WERI-Rb-1 (cell line): ENCODE results near the gene SERTAD1.
A peak's percentile ranks its signal among the peaks of the same experiment; 100 is the strongest.

ENCODE experiments used
- DNase-seq: peaks from one replicate; pipeline ENCODE4 v3.0.0-alpha.2; 2020
- H3K27ac ChIP-seq: fragments of 250-450 bp; sonication (Bioruptor Pico); 2 replicates; pipeline ENCODE4 v1.5.1; 2020; ENCODE audit warnings: mild to moderate bottlenecking, moderate library complexity
- H3K27me3 ChIP-seq: fragments of 250-450 bp; sonication (Bioruptor Pico); 2 replicates; pipeline ENCODE4 v1.5.1; 2021; ENCODE audit warnings: mild to moderate bottlenecking, low read depth, moderate library complexity; ENCODE audit not compliant: insufficient read depth, severe bottlenecking
- H3K36me3 ChIP-seq: fragments of 250-450 bp; sonication (Bioruptor Pico); 2 replicates; pipeline ENCODE4 v1.5.1; 2020; ENCODE audit warnings: mild to moderate bottlenecking, moderate library complexity
- H3K4me3 ChIP-seq: 2 replicates; pipeline ENCODE4 v1.5.1; 2011; ENCODE audit warnings: low read depth, mild to moderate bottlenecking, control low read depth, low read length
- H3K9me3 ChIP-seq: fragments of 250-450 bp; sonication (Bioruptor Pico); 2 replicates; pipeline ENCODE4 v1.5.1; 2021; ENCODE audit warnings: mild to moderate bottlenecking, moderate library complexity; ENCODE audit not compliant: severe bottlenecking
- TF ChIP-seq, protein P1 (sequence below): IDR thresholded peaks from 2 replicates; pipeline ENCODE4 v1.5.1; 2011; ENCODE audit warnings: low read depth, mild to moderate bottlenecking, control low read depth, inconsistent platforms, low read length

SERTAD1 gene

DNA sequence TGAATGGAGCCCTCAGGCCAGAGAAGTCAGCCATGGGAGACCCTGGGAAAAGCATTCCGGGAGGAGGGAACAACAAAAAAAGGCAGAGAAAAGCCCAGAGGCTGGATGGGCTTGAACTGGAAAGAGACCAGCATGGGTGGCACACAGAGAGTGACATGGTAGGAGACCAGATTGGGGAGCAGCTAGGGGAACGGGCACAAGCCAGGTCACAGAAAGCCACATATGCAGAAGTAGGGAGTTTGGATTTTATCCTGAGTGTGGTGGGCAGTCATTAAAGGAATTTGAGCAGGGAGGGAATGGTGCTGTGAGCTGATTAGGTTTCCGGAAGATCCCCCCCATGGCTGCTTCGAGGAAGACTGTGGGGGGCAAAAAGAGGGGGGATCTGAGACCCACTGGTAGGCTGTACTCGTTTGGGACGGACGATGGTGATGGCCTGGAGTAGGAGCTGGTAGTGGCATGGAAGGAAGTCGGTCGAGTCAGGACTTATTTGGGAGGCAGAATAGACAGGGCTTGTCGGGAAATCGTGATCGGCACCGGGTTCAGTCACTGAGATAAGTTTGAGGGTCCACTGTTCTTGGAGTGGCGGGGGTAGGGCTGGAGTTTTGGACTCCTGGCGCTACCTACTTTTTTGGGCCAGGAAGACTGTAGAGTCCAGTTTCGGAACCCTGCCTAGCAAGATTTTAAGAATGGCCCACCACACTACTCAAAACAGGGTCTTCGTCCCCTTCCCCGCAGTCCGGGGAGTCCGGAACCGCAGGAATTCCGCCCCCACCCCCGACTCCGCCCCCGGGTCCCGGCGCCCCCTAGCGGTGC is 949 bp downstream of the SERTAD1 start:
- H3K27ac ChIP-seq, result peak overlapping the region; percentile 95
- TF ChIP-seq, protein P1, sequence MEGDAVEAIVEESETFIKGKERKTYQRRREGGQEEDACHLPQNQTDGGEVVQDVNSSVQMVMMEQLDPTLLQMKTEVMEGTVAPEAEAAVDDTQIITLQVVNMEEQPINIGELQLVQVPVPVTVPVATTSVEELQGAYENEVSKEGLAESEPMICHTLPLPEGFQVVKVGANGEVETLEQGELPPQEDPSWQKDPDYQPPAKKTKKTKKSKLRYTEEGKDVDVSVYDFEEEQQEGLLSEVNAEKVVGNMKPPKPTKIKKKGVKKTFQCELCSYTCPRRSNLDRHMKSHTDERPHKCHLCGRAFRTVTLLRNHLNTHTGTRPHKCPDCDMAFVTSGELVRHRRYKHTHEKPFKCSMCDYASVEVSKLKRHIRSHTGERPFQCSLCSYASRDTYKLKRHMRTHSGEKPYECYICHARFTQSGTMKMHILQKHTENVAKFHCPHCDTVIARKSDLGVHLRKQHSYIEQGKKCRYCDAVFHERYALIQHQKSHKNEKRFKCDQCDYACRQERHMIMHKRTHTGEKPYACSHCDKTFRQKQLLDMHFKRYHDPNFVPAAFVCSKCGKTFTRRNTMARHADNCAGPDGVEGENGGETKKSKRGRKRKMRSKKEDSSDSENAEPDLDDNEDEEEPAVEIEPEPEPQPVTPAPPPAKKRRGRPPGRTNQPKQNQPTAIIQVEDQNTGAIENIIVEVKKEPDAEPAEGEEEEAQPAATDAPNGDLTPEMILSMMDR, result no peak
- no peak for DNase-seq
- H3K27me3 ChIP-seq, result no peaks in the 10 kb centered on the region
- H3K36me3 ChIP-seq, result 0 out of 2 replicates have a peak, but pooled peaks cover 3% of the 10 kb centered on the region
- H3K4me3 ChIP-seq, result peak overlapping the region; percentile 88
- H3K9me3 ChIP-seq, result no peaks in the 10 kb centered on the region

DNA sequence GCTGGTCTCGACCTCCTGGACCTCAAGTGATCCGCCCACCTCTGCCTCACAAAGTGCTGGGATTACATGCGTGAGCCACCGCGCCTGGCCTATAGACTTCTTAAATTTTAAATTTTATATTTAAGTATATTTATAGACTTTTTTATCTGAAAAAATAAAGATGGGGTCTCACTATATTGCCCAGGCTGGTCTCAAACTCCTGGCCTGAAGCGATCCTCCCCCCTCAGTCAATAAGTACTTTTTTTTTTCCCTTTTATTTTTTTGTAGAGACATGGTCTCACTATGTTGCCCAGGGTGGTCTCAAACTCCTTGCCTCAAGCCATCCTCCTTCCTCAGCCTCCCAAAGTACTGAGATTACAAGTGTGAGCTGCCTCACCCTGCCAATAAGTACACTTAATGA is 1.9 kb downstream of the SERTAD1 start:
- Histone ChIP-seq H3K9me3 (no peaks in the 10 kb centered on the region), H3K4me3 (no peak overlapping the region), H3K27me3 (no peaks in the 10 kb centered on the region), H3K36me3 (0 out of 2 replicates have a peak, but pooled peaks cover 3% of the 10 kb centered on the region), H3K27ac (no peak overlapping the region)
- no peak for DNase-seq
- TF ChIP-seq, protein P1, result no peak

DNA sequence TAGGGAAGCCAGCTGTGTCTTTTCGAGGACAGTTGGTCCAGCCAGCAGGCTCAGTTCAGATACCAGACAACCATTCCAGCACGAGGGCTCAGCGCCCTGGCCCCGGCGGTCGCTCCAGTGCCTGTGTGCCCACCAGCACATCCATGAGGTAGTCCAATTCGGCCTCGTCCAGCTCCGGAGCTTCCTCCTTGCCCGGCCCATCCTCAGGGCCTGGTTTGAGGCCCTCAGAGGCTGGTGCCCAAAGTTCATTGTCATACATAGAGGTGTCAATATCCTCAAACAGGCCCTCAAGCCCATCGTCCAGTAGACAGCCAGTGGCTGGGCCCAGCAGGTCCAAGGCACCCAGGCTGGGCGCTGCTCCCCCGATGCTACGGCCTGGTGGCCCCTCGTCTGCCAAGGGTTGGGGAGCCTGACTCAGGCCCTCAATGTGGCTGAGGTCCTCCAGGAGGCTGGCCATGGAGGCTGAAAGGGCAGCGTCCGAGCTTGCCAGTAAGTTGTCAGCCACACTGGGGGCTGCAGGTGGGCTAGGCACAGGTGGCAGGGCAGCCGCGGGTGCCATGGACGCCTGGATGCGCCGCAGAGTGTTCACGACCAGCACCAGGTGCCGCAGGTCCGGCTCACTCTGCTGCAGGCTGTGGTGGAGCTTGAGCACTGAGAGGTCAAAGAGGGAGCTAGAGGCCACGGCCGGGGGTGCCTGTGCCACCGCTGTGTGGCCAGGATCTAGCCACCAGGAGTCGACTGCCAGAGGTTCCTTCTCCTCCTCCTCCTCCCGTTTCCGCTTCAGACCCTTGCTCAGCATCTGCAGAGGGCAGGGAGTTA is 2.8 kb downstream of the SERTAD1 start:
- 0 out of 2 replicates have a peak, but pooled peaks cover 3% of the 10 kb centered on the region for H3K36me3 ChIP-seq
- no peaks in the 10 kb centered on the region for H3K27me3 ChIP-seq
- H3K9me3 ChIP-seq, result no peaks in the 10 kb centered on the region
- no peak overlapping the region for H3K27ac ChIP-seq
- TF ChIP-seq, protein P1, result no peak
- no peak overlapping the region for H3K4me3 ChIP-seq
- no peak for DNase-seq

DNA sequence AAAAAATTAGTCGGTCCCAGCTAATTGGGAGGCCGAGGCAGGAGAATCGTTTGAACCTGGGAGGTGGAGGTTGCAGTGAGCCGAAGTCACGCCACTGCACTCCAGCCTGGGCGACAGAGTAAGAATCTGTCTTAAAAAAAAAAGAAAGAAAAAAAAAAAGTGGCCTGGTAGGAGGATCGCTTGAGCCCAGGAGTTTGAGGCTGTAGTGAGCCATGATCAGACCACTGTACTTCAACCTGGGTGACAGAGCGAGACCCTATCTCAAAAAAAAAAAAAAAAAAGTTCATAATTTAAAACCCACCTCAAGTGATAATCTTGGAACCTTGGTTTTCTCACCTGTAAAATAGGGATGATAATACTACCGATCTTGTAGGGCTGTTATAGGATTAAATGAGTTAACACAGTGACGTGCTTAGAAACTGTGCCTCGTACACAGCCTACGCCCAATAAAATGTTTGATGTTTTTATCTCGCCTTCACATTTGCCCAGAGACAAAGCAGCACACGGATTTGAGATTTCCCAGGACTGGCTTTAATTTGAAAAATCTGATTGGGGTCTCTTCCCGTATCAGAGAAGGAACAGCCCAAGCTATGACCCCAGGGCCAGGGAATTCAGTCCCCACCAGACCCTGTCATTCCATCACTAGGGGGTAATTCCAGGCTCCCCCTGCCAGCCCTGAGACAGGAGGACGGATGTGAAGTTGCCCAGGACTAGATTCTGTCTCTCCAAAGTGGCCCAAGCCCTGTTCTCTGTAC is 3.6 kb downstream of the SERTAD1 start:
- no peak for DNase-seq
- TF ChIP-seq, protein P1, result no peak
- 0 out of 2 replicates have a peak, but pooled peaks cover 3% of the 10 kb centered on the region for H3K36me3 ChIP-seq
- H3K4me3 ChIP-seq, result no peak overlapping the region
- H3K27me3 ChIP-seq, result no peaks in the 10 kb centered on the region
- no peaks in the 10 kb centered on the region for H3K9me3 ChIP-seq
- peak overlapping the region; percentile 96; the same call in 1 of the 2 replicates for H3K27ac ChIP-seq
